PFSK-1 (cell line): ENCODE measurements around the gene CELF1. TPM values are rescaled to one million over a fixed set of nuclear protein-coding genes. Genes with fewer than 3 reads are reported as not detected.

Experiments
- FOXP2 ChIP-seq: optimal IDR thresholded peaks from 2 replicates; pipeline ENCODE3; 2011; ENCODE audit warnings: borderline replicate concordance, control low read depth, inconsistent platforms; ENCODE audit not compliant: insufficient read depth; ENCODE audit errors: extremely low read length, extremely low read depth
- POLR2AphosphoS5 ChIP-seq: IDR thresholded peaks from 2 replicates; pipeline ENCODE4 v1.6.1; 2012; ENCODE audit warnings: low read depth, mild to moderate bottlenecking, control low read depth, low read length, moderate library complexity
- REST ChIP-seq, 2 experiments: IDR thresholded peaks; 2 replicates each; pipeline versions ENCODE4 v1.6.1 to v1.8.0; 2011 to 2012; ENCODE audit warnings: low read depth in 2 of 2, low read length in 2 of 2, control low read depth in 1 of 2, inconsistent platforms in 1 of 2, mild to moderate bottlenecking in 1 of 2, moderate library complexity in 1 of 2; ENCODE audit not compliant: insufficient read depth in 1 of 2
- SIN3A ChIP-seq: IDR thresholded peaks from 2 replicates; pipeline ENCODE4 v1.6.1; 2012; ENCODE audit warnings: mild to moderate bottlenecking, low read length, moderate library complexity, borderline replicate concordance; ENCODE audit not compliant: insufficient read depth
- TAF1 ChIP-seq: IDR thresholded peaks from 2 replicates; pipeline ENCODE4 v1.6.1; 2012; ENCODE audit warnings: low read length, control low read depth, borderline replicate concordance; ENCODE audit not compliant: insufficient read depth
- polyA plus RNA-seq: library from polyadenylated mRNA; unstranded; fragments of >200 nt; gene quantifications from one replicate; pipeline ENCODE4 v1.2.1, GENCODE V29; 2012; ENCODE audit warnings: low read depth, missing spikeins; ENCODE audit not compliant: insufficient read length

Gene CELF1
- polyA plus RNA-seq, result 19.6 TPM

- TF ChIP-seq REST (IDR thresholded peaks at IDR 0.05; ENCODE audit: insufficient read depth in 1 of 2, low read depth in 2 of 2, low read length in 2 of 2) (no peak), SIN3A (peak; percentile 37; the same call in 1 of the 2 replicates), TAF1 (peak; percentile 73), POLR2AphosphoS5 (peak; percentile 89), FOXP2 (peak; percentile 87)
These were observed at the start of gene CELF1 for GRCh38 chr11:47552566-47553405. CELF1 (minus strand) TSS chr11:47553132; CDS start chr11:47499523, 53,609 bp downstream.

- TF ChIP-seq SIN3A, result no peak
- TF ChIP-seq POLR2AphosphoS5, result no peak
- no peak for TF ChIP-seq TAF1
- no peak for TF ChIP-seq FOXP2
These were observed 47.0 kb upstream of the CELF1 start for GRCh38 chr11:47599902-47600301.

- TF ChIP-seq FOXP2, result no peak
- no peak for TF ChIP-seq TAF1
- no peak for TF ChIP-seq REST (IDR thresholded peaks at IDR 0.05; ENCODE audit: insufficient read depth in 1 of 2, low read depth in 2 of 2, low read length in 2 of 2)
- TF ChIP-seq SIN3A, result no peak
- no peak for TF ChIP-seq POLR2AphosphoS5
These were observed 43.0 kb upstream of the CELF1 start for GRCh38 chr11:47595967-47596366.

GRCh38 chr11:47595029-47595428 is 42.1 kb upstream of the CELF1 start:
- TF ChIP-seq SIN3A (no peak), FOXP2 (no peak), TAF1 (no peak), POLR2AphosphoS5 (no peak), REST (IDR thresholded peaks at IDR 0.05; ENCODE audit: insufficient read depth in 1 of 2, low read depth in 2 of 2, low read length in 2 of 2) (no peak)

GRCh38 chr11:47593934-47594855 is 41.3 kb upstream of the CELF1 start, which contains the start of gene C1QTNF4:
C1QTNF4 (minus strand) TSS chr11:47594411; CDS start chr11:47590810, 3,601 bp downstream.
- TF ChIP-seq SIN3A (no peak), POLR2AphosphoS5 (no peak), TAF1 (no peak)
